ENCODE measurements around the gene ABTB2.

DNA sequence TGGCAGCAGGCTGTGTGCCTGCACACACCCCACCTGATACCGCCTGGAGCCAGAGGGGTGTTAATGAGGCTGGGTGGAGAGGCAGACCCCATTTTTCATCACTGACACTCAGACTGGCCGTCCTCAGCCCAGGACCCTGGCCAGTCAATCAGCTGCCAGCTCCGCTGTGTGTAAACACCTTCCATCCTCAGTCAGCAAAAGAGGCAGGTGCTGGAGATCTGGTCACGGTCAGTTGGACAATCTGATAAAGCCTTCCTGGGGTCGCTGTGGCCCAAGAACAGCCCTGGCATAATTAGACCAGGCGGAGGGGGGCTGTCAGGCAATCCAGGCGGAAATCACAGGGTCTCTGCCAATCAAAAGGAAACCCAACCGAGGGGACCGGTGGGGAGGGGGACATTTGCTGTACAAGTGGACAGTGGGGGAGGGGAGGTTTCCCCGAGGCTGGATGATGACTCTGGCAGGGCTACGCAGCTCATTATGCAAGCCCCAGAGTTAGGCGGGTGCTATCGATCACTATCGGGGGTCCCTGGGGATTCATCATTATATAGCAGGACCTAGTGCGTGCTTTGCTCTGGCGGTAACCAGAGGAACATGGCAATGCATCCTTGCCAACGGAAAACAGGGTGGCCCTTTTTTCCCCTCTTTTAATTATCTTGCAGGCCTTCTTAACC is 72.9 kb downstream of the ABTB2 start:
- TF ChIP-seq RFX5 (IDR thresholded peaks at IDR 0.05) (no peak), JUNB (IDR thresholded peaks at IDR 0.05) (no peak), SREBF2 (IDR thresholded peaks at IDR 0.05) (no peak), CBX8 (IDR thresholded peaks at IDR 0.05) (no peak), SMC3 (IDR thresholded peaks at IDR 0.05) (no peak), POLR2A (IDR thresholded peaks at IDR 0.05; ENCODE audit: low read length) (no peak), RAD21 (conservative IDR thresholded peaks at IDR 0.05 in 1 of 2, IDR thresholded peaks at IDR 0.05 in 1 of 2) (no peak), NFE2L2 (conservative IDR thresholded peaks at IDR 0.05; ENCODE audit: low read length) (no peak), KDM5A (IDR thresholded peaks at IDR 0.05) (no peak)
- TF ChIP-seq, protein P1, sequence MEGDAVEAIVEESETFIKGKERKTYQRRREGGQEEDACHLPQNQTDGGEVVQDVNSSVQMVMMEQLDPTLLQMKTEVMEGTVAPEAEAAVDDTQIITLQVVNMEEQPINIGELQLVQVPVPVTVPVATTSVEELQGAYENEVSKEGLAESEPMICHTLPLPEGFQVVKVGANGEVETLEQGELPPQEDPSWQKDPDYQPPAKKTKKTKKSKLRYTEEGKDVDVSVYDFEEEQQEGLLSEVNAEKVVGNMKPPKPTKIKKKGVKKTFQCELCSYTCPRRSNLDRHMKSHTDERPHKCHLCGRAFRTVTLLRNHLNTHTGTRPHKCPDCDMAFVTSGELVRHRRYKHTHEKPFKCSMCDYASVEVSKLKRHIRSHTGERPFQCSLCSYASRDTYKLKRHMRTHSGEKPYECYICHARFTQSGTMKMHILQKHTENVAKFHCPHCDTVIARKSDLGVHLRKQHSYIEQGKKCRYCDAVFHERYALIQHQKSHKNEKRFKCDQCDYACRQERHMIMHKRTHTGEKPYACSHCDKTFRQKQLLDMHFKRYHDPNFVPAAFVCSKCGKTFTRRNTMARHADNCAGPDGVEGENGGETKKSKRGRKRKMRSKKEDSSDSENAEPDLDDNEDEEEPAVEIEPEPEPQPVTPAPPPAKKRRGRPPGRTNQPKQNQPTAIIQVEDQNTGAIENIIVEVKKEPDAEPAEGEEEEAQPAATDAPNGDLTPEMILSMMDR (IDR thresholded peaks at IDR 0.05), result no peak
- TF ChIP-seq, protein P2, sequence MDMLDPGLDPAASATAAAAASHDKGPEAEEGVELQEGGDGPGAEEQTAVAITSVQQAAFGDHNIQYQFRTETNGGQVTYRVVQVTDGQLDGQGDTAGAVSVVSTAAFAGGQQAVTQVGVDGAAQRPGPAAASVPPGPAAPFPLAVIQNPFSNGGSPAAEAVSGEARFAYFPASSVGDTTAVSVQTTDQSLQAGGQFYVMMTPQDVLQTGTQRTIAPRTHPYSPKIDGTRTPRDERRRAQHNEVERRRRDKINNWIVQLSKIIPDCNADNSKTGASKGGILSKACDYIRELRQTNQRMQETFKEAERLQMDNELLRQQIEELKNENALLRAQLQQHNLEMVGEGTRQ (IDR thresholded peaks at IDR 0.05), result no peak
- TF ChIP-seq, protein P3, sequence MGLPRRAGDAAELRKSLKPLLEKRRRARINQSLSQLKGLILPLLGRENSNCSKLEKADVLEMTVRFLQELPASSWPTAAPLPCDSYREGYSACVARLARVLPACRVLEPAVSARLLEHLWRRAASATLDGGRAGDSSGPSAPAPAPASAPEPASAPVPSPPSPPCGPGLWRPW (IDR thresholded peaks at IDR 0.05), result no peak
- TF ChIP-seq, protein P4, sequence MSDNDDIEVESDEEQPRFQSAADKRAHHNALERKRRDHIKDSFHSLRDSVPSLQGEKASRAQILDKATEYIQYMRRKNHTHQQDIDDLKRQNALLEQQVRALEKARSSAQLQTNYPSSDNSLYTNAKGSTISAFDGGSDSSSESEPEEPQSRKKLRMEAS (IDR thresholded peaks at IDR 0.05), result no peak
- TF ChIP-seq, protein P5, sequence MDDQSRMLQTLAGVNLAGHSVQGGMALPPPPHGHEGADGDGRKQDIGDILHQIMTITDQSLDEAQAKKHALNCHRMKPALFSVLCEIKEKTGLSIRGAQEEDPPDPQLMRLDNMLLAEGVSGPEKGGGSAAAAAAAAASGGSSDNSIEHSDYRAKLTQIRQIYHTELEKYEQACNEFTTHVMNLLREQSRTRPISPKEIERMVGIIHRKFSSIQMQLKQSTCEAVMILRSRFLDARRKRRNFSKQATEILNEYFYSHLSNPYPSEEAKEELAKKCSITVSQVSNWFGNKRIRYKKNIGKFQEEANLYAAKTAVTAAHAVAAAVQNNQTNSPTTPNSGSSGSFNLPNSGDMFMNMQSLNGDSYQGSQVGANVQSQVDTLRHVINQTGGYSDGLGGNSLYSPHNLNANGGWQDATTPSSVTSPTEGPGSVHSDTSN (IDR thresholded peaks at IDR 0.05), result no peak

Measured in A549 (cell line).